Measurements from ENCODE around the gene DPAGT1.

- no peak for TF ChIP-seq EP300 (IDR thresholded peaks at IDR 0.05)
- TF ChIP-seq, protein P1, sequence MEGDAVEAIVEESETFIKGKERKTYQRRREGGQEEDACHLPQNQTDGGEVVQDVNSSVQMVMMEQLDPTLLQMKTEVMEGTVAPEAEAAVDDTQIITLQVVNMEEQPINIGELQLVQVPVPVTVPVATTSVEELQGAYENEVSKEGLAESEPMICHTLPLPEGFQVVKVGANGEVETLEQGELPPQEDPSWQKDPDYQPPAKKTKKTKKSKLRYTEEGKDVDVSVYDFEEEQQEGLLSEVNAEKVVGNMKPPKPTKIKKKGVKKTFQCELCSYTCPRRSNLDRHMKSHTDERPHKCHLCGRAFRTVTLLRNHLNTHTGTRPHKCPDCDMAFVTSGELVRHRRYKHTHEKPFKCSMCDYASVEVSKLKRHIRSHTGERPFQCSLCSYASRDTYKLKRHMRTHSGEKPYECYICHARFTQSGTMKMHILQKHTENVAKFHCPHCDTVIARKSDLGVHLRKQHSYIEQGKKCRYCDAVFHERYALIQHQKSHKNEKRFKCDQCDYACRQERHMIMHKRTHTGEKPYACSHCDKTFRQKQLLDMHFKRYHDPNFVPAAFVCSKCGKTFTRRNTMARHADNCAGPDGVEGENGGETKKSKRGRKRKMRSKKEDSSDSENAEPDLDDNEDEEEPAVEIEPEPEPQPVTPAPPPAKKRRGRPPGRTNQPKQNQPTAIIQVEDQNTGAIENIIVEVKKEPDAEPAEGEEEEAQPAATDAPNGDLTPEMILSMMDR (IDR thresholded peaks at IDR 0.05) = no peak
Measured at GRCh38 chr11:119149018-119149785, 47.5 kb upstream of the DPAGT1 start, which contains the start of gene ABCG4.

All from sigmoid colon (tissue), 4 donors.